Dermis microvascular lymphatic vessel endothelial cell (primary cell): ENCODE results near the gene PLEKHG5. TPM values are rescaled to one million over a fixed set of nuclear protein-coding genes. Genes with fewer than 3 reads are reported as not detected.

ENCODE experiments used
- DNase-seq, 2 donors: peaks; one replicate each; pipeline versions ENCODE4 v3.0.0 to v3.0.0-alpha.2; 2010; ENCODE audit warnings: low read depth in 2 of 2
- total RNA-seq: library from RNA; depleted of rRNA; stranded (reverse); fragments of >200 nt; gene quantifications from 2 replicates; pipeline ENCODE4 v1.2.1, GENCODE V29; 2014

PLEKHG5 gene, protein sequence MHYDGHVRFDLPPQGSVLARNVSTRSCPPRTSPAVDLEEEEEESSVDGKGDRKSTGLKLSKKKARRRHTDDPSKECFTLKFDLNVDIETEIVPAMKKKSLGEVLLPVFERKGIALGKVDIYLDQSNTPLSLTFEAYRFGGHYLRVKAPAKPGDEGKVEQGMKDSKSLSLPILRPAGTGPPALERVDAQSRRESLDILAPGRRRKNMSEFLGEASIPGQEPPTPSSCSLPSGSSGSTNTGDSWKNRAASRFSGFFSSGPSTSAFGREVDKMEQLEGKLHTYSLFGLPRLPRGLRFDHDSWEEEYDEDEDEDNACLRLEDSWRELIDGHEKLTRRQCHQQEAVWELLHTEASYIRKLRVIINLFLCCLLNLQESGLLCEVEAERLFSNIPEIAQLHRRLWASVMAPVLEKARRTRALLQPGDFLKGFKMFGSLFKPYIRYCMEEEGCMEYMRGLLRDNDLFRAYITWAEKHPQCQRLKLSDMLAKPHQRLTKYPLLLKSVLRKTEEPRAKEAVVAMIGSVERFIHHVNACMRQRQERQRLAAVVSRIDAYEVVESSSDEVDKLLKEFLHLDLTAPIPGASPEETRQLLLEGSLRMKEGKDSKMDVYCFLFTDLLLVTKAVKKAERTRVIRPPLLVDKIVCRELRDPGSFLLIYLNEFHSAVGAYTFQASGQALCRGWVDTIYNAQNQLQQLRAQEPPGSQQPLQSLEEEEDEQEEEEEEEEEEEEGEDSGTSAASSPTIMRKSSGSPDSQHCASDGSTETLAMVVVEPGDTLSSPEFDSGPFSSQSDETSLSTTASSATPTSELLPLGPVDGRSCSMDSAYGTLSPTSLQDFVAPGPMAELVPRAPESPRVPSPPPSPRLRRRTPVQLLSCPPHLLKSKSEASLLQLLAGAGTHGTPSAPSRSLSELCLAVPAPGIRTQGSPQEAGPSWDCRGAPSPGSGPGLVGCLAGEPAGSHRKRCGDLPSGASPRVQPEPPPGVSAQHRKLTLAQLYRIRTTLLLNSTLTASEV
- 21.2 and 23.4 TPM in 2 replicates for total RNA-seq

DNA sequence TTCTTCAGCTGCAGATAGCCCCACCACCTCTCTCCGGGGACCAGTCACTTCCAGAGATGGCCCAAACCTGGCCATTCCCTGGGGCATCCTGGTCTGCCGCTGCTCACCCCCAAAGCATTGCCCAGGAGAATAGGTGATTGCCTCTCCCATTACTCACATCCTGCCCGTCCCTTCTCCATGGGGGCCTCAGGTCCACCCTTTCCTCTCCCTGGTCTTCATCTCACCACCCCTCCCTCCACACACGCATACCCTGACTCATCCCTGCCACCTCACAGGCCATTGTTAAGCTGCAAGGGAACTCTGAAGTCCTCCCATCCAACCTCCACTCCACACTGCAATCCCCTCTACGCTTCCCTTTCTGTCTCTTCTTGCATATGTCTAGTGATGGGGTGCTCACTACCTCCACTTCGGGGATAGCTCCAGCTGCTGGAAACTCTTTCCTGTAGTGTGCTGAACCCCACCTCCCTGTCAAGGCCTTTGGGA, at the start of gene PLEKHG5:
PLEKHG5 (minus strand) TSS at position 188 of the 483 bp plus-strand sequence. CDS start 14,096 bp downstream, outside the sequence.
- peak in 1 of 2 donors; percentile 92 for DNase-seq

DNA sequence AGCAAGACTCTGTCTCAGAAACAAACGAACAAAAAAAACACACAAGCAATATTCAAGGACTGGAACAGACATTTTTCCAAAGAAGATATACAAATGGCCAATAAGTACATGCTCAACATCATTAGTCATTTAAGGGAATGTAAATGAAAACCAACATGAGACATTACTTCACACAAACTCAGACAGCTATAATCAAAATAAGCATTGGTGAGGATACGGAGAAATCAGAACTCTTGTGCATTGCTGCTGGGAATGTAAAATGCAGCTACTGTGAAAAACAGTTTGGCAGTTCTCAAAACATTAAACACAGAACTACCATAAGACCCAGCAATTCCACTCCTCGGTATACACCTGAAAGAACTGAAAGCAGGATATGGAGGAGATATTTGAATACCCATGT, 47.5 kb upstream of the PLEKHG5 start:
- no peak for DNase-seq

DNA sequence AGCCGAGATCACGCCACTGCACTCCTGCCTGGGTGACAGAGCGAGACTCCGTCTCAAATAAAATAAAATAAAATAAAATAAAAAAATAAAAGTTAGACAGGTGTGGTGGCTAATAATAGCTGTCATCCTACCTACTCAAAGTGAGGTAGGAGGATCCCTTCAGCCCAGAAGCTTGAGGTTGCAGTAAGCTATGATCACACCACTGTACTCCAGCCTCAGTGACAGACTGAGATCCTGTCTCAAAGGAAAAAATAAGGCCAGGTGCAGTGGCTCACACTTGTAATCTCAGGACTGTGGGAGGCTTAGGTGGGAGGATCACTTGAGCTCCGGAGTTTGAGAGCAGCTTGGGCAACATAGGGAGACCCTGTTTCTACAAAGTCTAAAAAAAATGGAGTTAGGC, 44.8 kb upstream of the PLEKHG5 start:
- no peak for DNase-seq

DNA sequence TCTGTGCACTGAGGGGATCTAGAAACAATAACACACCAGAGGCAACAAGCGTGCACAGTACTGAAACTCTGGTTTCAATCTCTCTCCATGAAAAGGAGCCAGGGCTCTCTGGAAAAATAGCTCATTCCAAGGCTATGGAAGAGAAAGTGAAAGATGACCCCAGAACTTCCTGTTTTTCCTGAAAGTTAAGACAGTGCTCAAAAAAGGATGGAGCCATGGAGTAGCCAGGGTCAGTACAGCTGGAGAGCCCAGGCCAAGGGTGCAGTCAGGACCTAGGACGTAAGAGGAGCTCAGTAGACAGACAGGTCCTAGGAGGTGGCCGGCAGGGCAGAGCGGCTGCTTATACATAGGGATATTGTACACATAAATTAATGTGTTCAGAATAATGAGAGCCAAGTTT, 43.7 kb upstream of the PLEKHG5 start:
- no peak for DNase-seq

DNA sequence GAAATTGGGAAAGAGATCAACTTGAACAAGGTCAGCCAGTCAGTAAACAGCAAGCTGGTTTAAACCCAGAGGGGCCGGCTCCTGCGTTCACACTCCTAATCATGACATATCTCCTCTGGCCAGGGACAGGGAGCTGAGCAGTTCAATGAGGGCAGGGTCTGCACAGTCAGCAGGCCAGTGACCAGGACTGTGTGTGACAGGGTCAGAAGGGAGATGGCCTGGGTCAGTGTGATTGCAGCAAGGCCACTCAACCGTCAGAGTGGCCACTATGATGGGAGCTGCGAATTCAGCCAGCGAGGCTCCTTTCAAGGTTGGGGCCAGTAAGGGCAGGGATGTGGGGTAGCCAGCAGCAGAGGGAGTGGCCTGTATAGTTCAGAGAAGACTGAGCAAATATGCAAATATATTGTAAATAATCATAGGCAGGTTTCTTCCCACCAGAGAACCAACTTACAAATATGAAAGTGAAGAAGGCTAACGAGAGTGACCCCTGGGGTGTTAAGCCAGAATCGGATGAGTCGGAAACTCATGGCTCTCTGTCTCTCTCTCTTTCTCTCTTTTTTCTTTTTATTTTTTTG, 42.9 kb upstream of the PLEKHG5 start:
- no peak for DNase-seq

DNA sequence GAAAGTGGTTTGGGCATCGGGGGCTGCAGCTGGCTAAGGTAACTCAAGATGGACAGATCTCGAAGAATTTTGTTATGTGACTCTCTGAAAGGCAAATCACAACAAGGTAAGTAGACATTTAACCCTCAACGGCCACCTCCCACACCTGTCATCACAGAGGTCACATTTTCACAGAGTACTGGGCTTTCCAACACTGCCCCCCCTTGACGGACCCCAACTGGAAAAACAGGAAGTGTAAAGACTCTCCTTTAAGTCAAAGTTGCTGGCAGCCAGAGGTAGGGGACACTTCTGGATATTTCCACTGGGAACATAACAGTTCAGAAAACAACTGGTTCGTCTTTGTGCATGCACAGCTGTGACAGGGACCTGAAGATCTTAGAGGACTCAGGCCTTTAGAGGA, 40.5 kb upstream of the PLEKHG5 start:
- DNase-seq = no peak

DNA sequence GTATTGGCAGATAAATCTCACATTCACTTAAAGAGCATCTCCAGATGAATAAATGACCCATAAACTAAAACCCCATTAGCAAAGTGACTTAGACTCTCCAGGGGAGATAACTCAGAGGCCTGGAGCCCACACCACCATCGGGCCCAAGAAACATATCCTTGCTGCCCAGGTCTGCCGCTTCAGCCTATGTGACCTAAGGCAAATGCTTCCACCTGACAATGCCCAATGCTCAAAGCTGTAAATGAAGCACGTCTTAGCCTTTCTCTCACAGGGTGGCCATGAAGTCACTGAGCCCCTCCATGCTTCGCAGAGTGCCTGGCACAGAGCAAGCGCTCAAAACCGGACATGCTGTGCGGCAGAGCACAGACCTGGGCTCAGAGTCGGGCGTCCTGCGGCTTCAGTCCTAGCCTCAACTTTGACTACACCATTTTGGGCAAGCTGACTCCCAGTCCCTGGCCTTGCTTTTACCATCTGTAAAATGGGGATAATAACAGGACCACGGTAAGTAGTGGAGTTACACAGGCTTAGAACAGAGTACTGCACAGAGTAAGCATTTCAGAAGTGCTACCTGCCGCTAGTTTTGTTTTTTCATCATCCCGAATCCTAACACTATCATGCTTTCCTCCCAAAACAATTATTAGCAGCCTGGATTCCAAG, 39.2 kb upstream of the PLEKHG5 start:
- no peak for DNase-seq

DNA sequence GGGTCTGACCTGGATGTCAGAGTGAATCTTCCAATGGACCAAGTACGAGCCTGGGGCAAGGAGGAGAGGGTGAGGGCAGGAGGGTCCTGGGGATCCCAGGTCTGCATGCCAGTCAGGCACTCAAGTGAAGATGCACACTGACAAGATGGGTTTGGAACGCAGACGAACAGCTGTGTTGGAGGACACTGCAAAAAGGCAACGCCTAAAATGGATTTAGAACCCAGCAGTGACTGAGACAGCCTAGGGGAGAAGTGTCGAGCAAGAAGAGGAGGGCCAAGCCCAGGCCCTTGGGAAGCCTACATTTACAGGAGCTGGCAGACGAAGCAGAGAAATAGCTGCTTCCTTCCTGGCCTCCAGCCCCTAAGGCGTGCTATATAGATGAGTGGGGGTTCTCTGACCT, 37.0 kb upstream of the PLEKHG5 start:
- no peak for DNase-seq

DNA sequence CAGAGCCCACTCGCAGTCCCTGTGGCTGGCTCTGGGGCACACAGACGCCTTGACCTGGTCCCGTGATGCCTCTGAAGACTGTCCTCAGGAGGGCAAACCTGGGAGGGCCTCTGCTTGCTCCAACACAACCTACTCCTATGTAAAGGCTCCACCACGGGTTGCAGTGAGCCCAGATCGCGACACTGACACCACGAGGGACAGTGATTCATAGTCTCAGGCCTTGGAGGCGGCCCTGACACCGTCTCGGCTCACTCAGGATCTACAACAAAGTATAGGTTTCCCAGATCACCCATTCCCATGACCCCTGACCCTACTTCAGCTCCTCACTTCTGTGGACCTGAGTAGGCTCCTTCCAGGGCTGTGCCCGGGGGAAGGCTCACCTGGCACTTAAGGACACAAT, 34.8 kb upstream of the PLEKHG5 start:
- no peak for DNase-seq

DNA sequence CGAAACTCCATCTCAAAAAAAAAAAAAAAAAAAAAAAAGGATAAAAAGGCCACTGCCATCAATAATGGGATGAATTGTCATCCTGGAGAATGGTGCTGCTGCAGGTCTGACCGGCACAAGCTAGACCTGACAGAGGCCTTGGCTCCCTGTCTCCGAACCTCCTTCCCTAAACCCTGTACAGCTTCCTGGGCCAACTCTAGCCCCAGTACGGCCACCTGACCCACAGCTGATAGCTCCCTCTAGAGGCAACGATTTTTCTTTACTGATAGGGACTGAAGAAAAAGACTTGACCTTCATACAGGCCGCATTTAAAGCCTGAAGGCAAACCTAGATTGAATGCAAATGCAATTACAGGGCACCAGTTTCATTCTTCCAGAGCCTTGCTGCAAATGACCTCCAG, 32.1 kb upstream of the PLEKHG5 start:
- peak; percentile 29 to 59 for DNase-seq

DNA sequence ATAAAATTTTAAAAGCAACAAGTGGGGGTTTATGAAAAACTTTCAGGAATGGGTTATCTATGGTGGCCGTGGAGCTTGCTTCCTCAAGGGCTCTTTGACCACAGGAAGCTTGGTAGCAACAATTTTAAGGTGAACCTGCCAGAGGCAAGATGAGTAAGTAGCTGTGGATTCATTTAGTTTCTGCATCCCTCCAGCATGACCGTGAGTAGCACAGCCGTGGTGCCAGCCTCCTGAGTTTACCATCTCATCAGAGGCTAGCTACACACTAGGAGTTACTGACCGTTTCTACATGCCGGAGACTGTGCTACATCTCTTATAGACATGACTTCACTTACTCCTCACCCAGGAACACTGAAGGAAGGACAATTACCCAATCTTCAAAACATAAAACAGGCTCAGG, 30.1 kb upstream of the PLEKHG5 start:
- no peak for DNase-seq

DNA sequence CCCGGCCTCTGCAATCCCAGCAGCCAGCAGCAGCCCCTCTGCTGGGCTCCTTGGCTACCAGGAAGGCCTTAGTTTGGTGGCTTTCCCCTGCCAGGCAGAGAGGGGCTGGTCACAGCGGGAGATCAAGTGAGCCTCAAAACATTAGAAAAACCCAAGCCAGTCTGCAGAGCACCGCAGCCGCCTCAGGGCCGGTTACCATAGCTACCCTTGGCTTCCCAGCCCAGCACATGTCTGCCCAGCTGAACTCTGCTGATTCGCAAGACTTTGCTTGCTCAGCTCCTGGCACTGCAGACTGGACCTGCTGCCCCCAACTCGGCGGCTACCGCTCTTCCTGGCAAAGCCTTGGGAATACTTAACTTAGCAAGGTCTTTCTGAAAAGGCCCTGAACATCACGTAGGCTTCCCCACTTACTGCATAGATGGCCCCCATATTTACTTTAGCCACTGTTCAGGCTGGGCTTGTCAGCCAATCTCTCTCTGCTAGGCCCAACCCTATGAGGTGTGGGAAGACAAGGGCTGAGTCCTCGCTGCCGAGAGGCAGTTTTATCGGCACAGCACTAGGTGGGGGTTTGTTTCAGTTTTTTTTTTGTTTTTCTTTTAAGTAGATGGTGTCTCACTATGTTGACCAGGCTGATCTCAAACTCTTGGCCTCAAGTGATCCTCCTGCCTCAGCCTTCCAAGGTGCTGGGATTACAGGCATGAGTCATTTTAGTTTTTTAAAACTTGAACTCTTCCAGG, 28.6 kb upstream of the PLEKHG5 start:
- DNase-seq = no peak

DNA sequence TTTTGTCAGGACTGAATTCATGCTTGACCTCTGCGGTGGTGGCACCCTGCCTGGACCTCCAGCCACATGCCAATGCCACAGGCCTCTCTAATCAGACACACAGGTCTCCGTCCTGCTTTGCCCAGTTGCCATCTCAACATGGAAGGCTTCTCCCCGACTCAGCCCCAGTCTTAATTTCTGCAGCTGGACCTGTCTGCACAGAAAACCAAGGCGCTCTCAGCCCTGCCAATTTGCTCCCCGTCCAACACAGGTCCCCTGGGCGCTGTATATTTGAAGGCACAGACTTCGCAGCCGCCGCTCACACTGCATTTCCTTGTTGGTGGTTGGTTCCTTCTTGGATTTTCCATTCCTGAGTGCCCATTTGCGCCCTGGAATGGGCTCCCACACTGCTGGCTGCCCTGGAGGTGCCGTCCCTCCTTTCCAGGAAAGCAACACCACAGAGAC, 28.0 kb upstream of the PLEKHG5 start:
- DNase-seq = no peak

DNA sequence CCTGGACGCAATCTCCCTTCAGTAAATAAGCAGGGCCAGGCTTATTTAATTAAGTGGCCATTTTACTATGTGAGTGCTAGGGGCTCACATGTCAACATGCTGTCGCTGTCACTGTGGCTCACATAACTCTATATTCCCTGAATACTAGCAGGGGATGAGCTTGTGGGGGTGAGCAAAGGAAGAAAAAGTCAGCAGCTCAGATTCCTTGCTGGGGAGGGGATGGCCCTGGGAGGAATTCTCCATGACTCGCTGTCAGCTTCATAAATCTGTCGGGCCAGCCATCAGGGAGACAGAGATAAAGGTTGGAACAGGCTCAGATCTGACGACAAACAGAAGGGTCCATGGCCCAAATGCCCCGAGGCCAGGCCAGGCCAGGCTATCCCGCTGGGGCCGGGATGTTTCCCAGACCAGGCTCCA, 26.0 kb upstream of the PLEKHG5 start:
- no peak for DNase-seq

DNA sequence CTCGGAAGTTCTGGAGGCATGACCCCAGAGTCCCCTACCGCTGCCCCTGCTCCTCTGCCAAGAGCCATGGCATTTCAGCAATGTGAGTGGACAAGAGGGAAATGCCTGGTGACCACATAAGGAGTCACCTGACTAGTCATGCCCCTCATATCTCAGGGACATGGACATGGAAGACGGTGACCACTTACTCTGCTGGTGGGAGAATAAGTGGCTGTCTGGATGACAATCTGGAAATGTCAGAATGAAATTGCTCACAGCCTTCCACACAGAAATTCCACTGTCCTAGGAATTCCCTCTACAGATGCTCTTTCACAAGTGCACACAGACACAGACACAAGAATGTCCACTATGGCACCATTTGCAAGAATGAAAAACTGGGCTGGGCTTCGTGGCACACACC, 24.3 kb upstream of the PLEKHG5 start:
- DNase-seq = no peak

DNA sequence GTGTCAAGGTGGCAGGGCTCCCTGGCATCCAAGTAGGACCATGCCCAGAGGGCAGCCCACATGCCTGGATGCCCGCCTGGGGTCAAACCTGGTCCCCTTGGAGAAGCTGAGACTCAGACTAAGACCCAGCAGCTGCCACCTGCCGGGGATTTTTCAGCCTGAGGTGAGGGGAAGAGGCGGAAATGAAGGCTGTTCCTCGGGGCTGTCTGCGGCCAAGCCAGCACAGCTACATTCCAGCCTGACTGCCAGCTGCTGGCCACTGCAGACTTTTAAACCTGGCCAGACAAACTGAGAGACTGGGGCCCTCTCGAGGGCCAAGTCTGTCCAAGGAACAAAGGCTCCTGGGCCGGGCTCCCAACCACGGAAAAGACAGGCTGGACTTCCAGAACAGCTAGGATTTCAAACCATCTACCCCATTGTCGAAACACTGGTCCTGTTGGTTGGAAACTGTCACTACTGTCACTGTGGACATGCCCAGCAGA, 21.9 kb upstream of the PLEKHG5 start:
- DNase-seq = no peak

DNA sequence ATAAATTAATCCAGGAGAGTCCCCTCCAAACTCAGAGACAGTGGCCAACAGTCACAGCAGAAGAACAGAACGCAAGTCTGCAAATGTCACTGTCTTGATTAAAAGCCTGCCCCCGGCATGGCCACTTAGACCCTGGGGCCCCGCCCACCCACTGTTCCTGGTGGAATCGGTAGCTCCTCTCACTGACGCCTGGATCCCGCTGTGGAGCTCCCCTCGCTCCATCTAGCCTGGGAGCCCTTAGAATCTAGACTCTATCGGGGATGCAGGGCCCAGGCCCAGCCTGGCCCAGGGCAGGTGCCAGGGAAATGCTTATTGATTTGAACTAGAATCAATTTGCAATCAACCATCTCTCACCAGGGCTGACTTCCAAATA, 21.4 kb upstream of the PLEKHG5 start:
- DNase-seq = no peak

DNA sequence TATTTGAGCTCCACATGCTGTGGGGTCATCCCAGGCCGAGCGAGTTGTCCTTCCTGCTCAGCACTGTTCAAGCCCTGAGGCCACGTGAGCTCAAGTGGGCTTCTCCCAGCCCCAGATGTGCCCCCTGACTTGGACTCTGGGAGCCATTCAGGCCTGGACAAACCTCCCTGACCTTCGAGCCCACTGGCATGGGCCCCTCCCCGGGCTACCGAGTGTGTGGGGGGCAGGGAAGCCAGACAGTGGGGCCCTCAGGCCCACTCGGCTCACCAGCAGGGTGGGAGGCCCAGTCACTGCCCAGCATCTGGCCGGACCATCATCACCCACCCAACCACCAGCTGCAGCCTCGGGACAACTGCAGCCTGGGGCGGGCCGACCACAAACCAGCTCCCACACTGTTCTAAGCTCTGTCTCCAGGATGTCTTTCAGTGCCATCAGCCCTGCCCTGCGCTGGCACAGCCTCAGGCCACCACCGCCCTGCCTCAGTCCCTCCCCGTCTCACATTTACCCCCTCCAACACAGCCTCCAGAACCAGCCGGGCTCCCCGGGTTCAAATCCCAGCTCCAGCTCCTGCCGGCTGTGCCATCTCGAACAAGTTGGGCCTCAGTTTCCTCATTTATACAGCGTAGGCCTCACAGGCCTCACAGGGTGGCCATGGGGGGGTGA, 20.9 kb upstream of the PLEKHG5 start:
- no peak for DNase-seq

DNA sequence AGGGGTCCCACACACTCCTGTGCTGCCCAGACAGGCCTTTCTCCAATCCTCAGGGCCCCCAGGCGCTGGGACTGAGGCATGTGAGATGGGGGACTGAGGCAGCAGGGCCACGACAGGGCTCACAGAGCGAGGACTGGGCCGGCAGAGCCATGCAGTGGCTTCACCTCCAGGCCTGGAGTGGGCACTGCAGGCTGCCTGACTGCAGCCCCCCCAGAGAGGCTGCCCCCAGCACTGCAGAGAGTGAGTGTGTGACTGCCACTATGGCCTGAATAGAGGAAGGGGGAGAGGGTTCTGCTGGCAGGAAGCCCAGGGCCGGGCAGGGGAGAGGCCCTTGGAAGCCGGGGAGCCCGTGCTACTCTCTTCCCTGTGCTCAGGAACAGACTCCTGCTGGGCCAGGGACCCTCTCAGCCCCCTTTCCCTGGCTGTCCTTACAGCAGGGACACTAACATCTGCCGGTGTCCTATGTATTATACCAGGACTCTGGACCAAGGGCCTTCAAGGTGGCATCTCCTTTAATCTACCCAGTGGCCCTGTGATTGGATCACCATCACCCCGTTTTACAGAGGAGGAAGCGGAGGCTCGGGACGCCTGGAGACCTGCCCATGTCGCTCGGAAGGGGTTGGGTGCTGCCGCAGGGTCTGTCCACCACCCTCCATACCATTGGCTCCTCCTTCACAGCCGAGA, 20.2 kb upstream of the PLEKHG5 start:
- DNase-seq = no peak
